MM.1S (cell line): Measurements from ENCODE around the gene CUZD1.

Experiments
- EZH2 ChIP-seq: fragments of 300-600 bp; sonication (generic); optimal IDR thresholded peaks from 2 replicates; pipeline ENCODE3; 2017; ENCODE audit warnings: low read depth, mild to moderate bottlenecking, antibody characterized with exemption, low read length, mixed read lengths
- TF ChIP-seq, protein P1 (sequence below): fragments of 300-600 bp; sonication (generic); IDR thresholded peaks from 2 replicates; pipeline ENCODE4 v1.5.1; 2016; ENCODE audit warnings: antibody characterized with exemption, low read length, mixed read lengths

DNA sequence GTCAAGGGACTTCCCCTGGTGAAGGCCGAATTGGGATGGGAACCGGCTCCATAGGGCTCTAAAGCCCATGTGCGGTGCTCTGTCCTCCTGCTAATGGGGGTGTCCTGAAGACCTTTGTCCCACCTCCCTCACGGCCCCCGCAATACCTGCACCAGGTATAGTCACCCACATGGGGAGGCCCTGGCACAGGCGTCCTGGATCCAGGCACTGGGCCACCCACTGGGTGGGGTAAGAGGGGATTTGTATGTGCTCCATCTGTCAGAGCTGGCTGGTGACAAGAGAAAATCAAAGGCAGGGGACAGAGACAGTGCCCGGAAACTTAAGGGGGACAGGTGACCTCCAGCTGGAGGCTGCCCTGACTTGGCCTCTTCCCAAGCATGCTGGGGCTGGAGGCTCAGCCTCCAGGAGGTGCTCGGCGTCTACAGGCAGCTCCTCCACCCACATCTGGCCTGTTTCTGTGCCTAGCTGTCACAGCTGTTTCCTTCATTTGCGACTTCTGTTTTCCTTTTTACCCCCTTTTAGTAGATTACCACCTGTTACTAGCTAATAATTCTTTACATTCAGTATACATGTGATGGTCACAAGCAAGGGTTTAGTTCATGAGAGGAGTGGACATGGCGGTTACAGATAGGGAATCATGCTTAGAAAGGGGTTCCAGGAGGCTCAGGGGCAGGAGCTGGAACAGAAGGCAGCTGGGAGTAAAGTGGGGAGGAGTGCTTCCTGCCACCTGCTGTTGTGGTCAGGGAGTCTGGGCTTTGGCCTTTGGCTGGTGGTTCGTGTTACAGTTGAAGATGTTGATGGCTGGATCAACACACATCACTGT, 2.3 kb upstream of the CUZD1 start:
- TF ChIP-seq, protein P1, sequence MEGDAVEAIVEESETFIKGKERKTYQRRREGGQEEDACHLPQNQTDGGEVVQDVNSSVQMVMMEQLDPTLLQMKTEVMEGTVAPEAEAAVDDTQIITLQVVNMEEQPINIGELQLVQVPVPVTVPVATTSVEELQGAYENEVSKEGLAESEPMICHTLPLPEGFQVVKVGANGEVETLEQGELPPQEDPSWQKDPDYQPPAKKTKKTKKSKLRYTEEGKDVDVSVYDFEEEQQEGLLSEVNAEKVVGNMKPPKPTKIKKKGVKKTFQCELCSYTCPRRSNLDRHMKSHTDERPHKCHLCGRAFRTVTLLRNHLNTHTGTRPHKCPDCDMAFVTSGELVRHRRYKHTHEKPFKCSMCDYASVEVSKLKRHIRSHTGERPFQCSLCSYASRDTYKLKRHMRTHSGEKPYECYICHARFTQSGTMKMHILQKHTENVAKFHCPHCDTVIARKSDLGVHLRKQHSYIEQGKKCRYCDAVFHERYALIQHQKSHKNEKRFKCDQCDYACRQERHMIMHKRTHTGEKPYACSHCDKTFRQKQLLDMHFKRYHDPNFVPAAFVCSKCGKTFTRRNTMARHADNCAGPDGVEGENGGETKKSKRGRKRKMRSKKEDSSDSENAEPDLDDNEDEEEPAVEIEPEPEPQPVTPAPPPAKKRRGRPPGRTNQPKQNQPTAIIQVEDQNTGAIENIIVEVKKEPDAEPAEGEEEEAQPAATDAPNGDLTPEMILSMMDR = no peak
- TF ChIP-seq EZH2 = no peak
